NCI-H774 (cell line): ENCODE measurements around the gene RAPGEFL1.
A peak's percentile ranks its signal among the peaks of the same experiment; 100 is the strongest.
"Not testable (repeated sequence)": the region's sequence is repeated elsewhere in the genome, so short reads cannot be mapped to it uniquely, and the experiment has no call there.

ENCODE experiments used
- DNase-seq: peaks from one replicate; lab custom pipeline; 2025; lab: John Stamatoyannopoulos, UW

The RAPGEFL1 gene

GRCh38 chr17:40174514-40174913 lies 2.8 kb upstream of the RAPGEFL1 start:
- no peak for DNase-seq

GRCh38 chr17:40175928-40176753 lies 1.1 kb upstream of the RAPGEFL1 start:
- no peak for DNase-seq

GRCh38 chr17:40176754-40177110 lies 538 bp upstream of the RAPGEFL1 start:
- peak; percentile 26 for DNase-seq

- DNase-seq = no peak
These were observed 841 bp downstream of the RAPGEFL1 start for GRCh38 chr17:40178021-40178601.

DNA sequence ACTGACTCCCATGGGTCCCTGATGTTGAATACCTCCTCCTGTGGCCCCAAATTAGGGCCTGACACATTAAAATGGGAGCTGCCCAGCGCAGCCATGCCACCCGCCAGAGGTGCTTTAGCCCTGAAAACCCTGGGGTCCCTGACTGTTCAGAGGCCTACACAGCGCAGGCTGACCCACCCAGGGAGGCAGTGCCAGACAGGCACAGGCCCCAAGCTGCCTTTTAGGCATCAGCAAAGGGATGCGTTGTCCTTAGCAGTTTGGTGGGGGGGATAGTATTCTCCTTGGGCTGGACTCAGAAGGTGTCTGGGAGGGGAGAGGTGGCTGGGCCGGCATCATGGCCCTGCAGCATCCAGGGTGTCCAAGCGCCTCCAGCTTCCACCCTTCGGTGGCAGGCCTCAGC lies 1.4 kb downstream of the RAPGEFL1 start:
- no peak for DNase-seq

DNA sequence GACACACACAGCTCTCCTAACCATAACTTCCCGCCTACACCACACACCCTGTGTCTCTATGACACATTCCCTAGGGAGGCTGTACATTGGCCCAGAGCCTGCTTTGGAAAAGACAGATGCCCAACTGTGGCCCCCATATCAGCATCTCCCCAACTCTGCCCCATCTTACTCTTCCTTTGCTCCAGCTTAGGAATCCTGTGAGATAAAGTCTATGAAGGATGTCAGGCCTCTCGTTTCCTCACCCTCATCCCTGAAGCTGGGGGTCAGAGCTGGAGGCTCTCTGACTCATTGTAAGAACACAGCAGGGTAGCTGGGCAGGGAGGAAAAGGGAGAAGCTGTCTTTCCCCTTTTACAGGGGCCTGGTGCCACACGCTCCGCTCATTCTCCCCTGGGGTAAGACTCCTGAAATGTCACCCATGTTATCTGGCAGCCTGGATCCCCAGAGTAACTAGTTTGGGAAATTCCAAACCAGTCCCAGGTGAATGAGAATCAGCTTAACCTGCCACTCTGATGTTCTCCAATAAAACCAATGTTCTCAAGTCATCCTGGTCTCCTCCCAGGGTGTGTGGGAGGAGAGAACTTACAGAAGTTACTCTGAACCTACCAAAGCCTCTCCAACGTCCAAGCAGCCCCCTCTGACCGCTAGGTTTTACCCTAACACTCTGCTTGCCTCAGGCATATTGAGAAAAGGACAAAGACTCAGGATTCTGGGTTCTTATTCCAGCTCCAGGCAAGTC lies 2.8 kb downstream of the RAPGEFL1 start:
- DNase-seq = no peak

- no peak for DNase-seq
These were observed 3.4 kb downstream of the RAPGEFL1 start for GRCh38 chr17:40180694-40181093.

DNA sequence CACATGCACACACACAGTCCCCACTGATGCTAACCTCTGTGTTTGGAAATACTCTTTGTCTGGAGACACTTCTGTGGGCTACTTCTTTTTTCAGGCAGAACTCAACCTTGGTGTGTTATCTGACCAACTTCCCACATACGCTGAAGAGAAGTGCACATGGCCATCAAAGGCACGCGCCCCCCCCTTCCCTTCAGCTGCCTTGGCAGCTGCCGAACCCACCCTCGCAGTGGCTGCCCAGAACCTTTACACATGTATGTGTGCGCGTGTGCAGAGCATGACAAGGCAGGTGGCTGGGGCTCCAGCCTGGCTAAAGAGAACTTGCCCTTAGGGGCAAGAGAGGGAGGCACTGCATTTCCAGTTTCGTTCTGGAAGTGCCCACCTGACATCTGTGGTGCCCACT lies 3.9 kb downstream of the RAPGEFL1 start:
- no peak for DNase-seq

DNA sequence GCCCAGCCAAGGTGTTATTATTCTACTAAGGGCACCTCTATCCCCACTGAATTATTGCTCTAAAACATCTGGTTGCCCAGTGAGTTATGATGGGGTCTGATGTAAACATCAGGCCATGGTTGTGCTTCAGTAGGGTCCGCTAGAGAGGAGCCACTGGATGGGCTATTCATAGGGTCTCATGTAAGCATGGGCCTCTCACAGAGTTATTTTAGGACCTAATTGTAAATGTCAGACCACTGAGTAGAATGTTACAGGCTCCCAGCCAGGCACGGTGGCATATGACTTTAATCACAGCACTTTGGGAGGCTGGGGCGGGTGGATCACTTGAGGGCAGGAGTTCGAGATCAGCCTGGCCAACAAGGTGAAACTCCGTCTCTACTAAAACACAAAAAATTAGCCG lies 5.3 kb downstream of the RAPGEFL1 start:
- no peak for DNase-seq

GRCh38 chr17:40187238-40187637 lies 10.0 kb downstream of the RAPGEFL1 start:
- DNase-seq = no peak

DNA sequence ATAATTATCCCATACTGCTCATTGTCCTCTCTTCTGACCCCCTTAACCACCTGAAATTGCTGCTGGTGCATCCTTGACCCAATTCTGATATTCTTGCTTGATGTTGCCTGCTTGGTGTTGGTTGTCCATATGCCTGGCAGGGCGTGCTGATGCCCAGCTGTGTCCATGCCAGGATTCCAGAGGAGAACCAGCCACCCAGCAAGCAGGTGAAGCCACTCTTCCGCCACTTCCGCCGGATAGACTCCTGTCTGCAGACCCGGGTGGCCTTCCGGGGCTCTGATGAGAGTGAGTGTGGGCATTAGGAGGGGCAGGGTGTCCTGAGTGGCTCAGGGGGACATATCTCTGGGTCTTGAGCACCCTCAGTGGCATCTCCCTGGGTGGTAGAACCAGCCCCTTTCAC lies 11.4 kb downstream of the RAPGEFL1 start:
- DNase-seq = no peak

DNA sequence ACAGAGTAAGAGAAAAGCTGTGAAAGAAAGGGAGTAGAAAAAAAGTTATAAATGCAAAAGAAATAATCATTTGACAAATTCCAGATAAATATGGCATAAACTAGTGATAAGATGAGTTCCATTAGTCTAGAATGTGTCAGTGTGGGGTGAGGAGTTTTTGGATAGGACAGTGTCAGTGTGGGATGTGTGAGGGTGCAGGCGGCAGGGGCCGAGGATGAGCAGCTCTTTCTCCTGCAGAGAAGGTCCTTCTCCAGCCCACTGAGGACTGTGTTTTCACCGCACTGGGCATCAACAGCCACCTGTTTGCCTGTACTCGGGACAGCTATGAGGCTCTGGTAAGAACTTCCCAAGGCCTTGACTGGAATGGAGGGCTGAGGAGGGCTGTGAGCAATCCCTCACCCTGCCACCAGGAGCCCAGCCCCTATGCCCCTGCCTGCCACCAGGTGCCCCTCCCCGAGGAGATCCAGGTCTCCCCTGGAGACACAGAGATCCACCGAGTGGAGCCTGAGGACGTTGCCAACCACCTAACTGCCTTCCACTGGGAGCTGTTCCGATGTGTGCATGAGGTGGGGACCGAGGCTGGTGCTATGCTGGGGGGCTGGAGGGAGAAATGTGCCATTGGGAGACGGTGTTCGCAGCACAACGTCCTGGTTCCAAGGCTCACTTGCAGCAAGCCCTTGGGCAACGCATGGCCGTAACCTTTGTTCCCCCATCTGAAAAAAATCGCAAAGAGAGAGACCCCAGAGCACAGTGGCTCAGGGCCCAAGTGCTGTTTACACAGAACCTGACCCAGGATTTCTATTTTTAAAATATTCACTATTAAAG lies 13.1 kb downstream of the RAPGEFL1 start:
- DNase-seq = no peak

DNA sequence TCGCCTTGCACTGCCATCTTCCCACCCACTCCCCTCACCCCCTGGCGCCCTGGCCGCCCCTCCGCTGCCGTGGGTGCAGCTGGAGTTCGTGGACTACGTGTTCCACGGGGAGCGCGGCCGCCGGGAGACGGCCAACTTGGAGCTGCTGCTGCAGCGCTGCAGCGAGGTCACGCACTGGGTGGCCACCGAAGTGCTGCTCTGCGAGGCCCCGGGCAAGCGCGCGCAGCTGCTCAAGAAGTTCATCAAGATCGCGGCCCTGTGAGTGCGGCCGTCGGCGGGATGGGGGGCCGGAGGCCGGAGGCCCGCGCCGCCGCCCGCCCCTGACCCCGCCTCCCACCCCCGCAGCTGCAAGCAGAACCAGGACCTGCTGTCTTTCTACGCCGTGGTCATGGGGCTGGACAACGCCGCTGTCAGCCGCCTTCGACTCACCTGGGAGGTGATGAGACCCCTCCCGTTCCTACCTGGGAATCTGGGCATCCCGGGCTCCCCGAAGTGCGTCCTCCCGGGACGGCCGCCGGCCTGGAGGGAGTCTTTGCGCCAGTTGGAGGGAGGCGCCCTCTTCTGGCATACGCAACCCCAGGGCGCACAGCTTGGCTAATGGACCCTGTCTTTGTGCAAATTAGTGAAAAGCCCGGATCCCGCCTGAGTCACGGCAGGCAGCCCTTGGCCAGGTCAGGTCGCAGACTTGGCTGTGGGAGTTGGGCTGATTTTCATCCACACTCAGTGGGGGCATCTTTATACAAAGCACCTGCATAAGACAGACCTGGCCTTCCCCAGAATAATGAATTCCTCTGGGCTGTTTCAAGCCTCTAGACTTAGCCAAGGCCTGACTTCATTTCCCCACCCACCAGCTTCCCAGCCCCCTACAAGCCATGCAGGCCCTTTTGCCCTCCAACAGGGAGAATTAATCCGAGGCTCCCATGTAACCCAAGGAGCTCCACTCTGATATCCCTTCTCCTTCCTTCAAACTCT lies 14.3 kb downstream of the RAPGEFL1 start:
- DNase-seq = peak; percentile 68

- DNase-seq = no peak
These were observed 15.7 kb downstream of the RAPGEFL1 start for GRCh38 chr17:40192961-40193360.

DNA sequence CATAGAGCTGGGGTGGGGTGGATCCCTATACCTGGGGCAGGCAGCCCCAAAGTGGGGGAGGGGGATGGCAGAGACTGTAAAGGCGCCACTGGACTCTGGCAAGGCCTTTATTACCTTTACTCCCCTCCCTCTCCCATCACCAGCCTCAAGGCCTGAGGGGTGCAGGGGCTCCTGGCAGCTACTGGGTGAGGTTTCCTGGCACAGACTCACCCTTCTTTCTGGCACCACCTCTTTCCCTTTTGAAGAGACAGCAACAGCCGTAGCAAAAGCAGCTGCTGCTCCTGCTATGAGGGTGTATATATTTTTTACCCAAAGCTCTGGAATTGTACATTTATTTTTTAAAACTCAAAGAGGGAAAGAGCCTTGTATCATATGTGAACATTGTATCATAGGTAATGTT lies 17.6 kb downstream of the RAPGEFL1 start:
- no peak for DNase-seq

DNA sequence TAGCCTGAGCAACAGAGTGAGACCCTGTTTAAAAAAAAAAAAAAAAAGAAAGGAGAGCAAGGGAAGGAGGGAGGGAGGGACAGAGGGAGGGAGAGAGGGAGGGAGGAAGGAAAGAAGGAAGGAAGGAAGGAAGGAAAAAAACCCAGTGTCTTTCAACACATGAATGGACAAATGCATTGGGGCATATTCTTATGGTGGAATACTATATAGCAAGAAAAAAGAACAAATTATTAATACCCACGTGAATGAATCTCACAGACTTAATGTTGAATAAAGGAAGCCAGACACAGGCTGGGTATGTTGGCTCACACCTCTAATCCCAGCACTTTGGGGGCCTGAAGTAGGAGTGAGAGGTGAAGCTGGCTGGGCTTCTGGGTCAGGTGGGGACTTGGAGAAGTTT lies 20.3 kb downstream of the RAPGEFL1 start:
- no peak for DNase-seq

- DNase-seq = not testable (repeated sequence)
These were observed 20.7 kb downstream of the RAPGEFL1 start for GRCh38 chr17:40197965-40198456.

- DNase-seq = no peak
These were observed 21.3 kb downstream of the RAPGEFL1 start for GRCh38 chr17:40198576-40198975.

- no peak for DNase-seq
These were observed 25.9 kb downstream of the RAPGEFL1 start for GRCh38 chr17:40203131-40203530.

GRCh38 chr17:40206193-40206592 lies 28.9 kb downstream of the RAPGEFL1 start:
- DNase-seq = not testable (repeated sequence)
